GM12865 (cell line): ENCODE measurements around the gene PPP3CA.
"Not testable (repeated sequence)": the region's sequence is repeated elsewhere in the genome, so short reads cannot be mapped to it uniquely, and the experiment has no call there.

Experiments used
- DNase-seq: peaks from one replicate; pipeline ENCODE4 v3.0.0; 2010; ENCODE audit warnings: low read depth
- H3K4me3 ChIP-seq: 2 replicates; pipeline ENCODE4 v1.5.1; 2011; ENCODE audit warnings: mild to moderate bottlenecking, low read depth, low read length, control low read depth
- TF ChIP-seq, protein P1 (sequence below): IDR thresholded peaks from 2 replicates; pipeline ENCODE4 v1.5.1; 2011; ENCODE audit warnings: low read length, control low read depth, low read depth, inconsistent platforms; ENCODE audit not compliant: insufficient read depth; ENCODE audit errors: missing control alignments

PPP3CA gene

DNA sequence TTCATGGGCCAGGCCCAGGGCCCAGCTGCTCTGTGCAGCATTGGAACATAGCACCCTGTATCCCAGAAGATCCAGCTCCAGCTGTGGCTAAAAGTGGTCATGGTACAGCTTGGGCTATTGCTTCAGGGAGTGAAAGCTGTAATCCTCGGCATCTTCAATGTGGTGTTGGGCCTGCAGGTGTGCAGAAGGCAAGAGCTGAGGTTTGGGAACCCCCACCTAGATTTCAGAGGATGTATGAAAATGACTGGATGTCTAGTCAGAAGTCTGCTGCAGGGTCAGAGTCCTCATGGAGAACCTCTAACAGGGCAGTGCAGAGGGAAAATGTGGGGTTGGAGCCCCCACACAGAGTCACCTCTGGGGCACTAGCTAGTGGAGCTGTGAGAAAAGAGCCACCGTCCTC, 341.7 kb downstream of the PPP3CA start:
- H3K4me3 ChIP-seq: no peak overlapping the region
- DNase-seq: peak; percentile 60
- TF ChIP-seq, protein P1, sequence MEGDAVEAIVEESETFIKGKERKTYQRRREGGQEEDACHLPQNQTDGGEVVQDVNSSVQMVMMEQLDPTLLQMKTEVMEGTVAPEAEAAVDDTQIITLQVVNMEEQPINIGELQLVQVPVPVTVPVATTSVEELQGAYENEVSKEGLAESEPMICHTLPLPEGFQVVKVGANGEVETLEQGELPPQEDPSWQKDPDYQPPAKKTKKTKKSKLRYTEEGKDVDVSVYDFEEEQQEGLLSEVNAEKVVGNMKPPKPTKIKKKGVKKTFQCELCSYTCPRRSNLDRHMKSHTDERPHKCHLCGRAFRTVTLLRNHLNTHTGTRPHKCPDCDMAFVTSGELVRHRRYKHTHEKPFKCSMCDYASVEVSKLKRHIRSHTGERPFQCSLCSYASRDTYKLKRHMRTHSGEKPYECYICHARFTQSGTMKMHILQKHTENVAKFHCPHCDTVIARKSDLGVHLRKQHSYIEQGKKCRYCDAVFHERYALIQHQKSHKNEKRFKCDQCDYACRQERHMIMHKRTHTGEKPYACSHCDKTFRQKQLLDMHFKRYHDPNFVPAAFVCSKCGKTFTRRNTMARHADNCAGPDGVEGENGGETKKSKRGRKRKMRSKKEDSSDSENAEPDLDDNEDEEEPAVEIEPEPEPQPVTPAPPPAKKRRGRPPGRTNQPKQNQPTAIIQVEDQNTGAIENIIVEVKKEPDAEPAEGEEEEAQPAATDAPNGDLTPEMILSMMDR: no peak

GRCh38 chr4:101000496-101000895, 346.8 kb downstream of the PPP3CA start:
- no peak overlapping the region for H3K4me3 ChIP-seq
- TF ChIP-seq, protein P1: no peak
- no peak for DNase-seq

GRCh38 chr4:100995671-100996070, 351.7 kb downstream of the PPP3CA start:
- no peak overlapping the region for H3K4me3 ChIP-seq
- no peak for DNase-seq
- TF ChIP-seq, protein P1: no peak

GRCh38 chr4:100995002-100995401, 352.3 kb downstream of the PPP3CA start:
- H3K4me3 ChIP-seq, DNase-seq: not testable (repeated sequence)

- DNase-seq, H3K4me3 ChIP-seq: not testable (repeated sequence)
These were observed 355.8 kb downstream of the PPP3CA start for GRCh38 chr4:100991332-100992069.

- no peak for DNase-seq
- TF ChIP-seq, protein P1: no peak
- H3K4me3 ChIP-seq: no peak overlapping the region
These were observed 357.9 kb downstream of the PPP3CA start for GRCh38 chr4:100989401-100989800.

GRCh38 chr4:100988876-100989275, 358.4 kb downstream of the PPP3CA start:
- DNase-seq: no peak
- TF ChIP-seq, protein P1: no peak
- no peak overlapping the region for H3K4me3 ChIP-seq

- H3K4me3 ChIP-seq: no peak overlapping the region
- no peak for DNase-seq
- TF ChIP-seq, protein P1: no peak
These were observed 360.9 kb downstream of the PPP3CA start for GRCh38 chr4:100986360-100986868.
